Head of caudate nucleus (tissue), 42 donors: ENCODE data around the gene SSR4.
"Not testable (repeated sequence)": the region's sequence is repeated elsewhere in the genome, so short reads cannot be mapped to it uniquely, and the experiment has no call there.

Source experiments
- DNase-seq, 42 donors: peaks; one replicate each; pipeline versions ENCODE4 v3.0.0 to v3.0.0-alpha.2; 2020 to 2021; ENCODE audit warnings: mixed read lengths in 7 of 42
- intact Hi-C: fragments of 100-400 bp; cut with DNase I; formaldehyde crosslinking; loops from one replicate; pipeline ENCODE4 v1.15.0; 2022

SSR4 gene

DNA sequence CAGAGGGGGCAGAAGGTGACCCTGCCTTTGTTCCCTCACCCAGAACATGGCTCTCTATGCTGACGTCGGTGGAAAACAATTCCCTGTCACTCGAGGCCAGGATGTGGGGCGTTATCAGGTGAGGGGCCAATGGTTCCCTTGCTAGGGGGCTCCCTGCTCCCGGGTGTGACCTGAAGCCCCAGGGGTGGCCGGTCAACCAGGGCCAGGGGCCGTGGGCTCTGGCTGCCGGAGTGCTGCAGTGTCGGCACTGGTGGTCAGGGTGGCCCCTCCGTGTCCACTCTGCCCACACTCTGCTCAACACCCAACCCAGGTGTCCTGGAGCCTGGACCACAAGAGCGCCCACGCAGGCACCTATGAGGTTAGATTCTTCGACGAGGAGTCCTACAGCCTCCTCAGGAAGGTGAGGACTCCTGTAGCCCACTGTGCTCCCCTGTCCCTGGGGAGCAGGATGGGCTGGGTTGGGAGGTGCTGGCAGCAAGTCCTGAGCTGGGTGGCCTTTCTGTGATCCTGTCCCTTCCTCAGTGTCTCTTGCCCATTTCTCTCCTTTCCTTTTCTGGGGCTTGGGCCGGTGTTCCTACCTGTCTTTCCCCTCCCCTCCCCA is 3.0 kb downstream of the SSR4 start:
- intact Hi-C loops = no loop called here
- DNase-seq = no peak

DNA sequence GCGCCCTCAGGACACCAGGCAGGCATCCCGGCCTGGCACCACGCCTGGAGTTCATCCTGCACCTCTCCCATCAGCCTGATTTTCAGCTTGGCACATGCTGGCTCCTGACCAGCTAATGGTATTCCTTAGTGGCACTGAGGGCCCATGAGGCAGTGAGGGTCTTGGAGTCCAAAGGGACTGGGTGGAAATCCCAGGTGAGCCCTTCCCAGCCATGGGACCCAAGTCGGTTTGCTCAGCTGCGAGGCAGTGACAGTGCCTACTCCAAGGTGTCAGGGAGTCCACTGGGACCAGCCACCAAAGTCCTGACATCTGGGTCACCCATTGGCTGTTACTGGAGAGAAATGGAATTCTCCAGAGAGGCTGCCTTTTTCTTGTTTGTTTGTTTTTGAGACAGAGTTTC is 4.9 kb downstream of the SSR4 start:
- DNase-seq = no peak
- intact Hi-C loops = no loop called here

DNA sequence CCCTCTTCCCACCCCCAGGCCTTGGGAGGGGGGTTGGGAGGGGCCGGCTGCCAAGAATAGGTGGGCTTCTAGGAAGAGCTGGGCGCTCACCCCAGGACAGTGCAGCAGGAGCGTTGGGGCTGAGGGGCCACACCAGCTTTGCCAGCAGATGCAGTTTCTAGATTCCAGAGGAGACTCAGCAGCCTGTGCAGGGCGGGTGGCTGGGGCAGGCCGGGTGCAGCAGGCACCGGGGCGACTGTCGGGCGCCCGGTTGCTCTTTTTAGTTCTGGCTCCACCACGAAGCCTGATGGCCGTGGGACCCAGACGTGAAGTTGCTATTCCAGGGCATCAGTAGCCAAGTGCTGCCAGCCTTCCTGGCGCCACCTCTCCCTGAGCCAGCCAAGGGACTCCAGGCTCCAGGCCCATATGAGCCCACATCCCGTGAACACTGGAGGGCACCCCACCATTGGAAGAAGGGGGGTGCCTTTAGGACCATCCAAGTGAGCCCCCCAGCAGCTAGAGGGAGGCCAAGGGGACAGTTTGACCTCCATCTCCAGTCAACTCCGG is 5.8 kb downstream of the SSR4 start:
- peak in 5 of 42 donors; percentile 32 to 48 (median 41) for DNase-seq
- intact Hi-C loops = no loop called here

DNA sequence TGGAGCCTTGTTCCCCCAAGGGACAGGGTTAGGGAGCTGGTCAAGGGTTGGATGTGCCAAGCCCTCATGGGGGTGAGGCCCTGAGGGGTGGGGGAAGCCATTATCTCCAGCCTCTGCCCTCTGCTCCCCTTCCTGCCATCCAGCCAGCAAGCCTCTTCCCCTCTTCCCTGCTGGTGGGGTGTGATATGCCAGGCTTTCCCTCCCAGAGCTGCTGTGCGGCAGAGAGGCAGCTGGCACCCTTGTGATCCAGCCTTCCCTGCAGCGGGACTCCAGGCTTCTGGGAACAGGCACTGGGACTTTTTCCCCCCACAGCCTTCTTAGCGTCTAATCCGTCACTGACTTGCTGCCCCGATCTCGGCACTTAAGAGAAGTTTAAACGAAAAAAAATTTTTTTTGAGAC is 6.3 kb downstream of the SSR4 start:
- intact Hi-C loops = no loop called here

DNA sequence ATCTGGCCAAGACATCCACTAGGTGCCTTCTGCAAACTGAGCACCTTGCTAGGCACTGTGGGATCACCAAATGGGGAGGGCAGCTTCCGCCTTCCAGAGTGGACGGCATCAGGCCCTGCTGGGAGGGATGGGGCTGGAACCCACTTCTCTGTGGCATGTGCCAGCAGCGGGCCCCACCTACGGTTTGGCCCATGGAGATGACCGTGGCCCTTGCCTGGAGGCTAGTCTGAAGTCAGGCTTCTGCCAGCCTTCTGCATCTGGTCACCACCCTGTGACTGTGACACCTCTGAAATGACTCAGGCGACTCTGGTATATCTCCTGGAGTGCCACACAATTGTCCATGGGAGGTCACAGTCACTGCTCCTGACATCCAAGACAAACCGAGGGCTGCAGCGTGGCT is 7.2 kb downstream of the SSR4 start:
- no peak for DNase-seq
- intact Hi-C loops = no loop called here

More for the DNA sequence above, 6.3 kb downstream of the SSR4 start:
- no peak for DNase-seq

DNA sequence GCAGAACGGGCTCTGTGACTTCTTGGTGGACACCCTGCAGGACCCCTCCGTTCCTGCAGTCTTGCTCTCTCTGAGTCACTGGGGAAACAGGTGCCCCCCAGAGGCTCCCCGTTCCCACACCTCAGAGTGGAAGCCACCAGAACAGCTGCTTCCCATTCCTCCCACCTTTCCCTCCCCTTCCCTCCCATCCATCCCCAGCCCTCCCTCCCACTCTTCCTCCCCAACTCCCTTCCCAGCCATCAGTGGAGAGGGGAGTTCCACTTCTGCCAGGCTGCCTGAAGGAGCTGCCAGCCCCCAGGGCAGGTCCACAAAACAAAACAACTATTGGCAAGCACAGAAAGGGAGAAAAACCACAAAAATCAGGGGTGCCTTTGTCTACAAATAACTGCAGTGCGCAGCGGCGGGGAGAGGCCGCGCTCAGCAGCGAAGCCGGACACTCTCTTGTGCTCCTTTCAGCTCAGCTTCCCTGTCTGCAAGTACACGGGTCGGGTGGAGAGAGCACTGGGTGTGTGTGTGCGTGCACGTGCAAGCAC is 8.1 kb downstream of the SSR4 start:
- no peak for DNase-seq
- intact Hi-C loops = no loop called here

DNA sequence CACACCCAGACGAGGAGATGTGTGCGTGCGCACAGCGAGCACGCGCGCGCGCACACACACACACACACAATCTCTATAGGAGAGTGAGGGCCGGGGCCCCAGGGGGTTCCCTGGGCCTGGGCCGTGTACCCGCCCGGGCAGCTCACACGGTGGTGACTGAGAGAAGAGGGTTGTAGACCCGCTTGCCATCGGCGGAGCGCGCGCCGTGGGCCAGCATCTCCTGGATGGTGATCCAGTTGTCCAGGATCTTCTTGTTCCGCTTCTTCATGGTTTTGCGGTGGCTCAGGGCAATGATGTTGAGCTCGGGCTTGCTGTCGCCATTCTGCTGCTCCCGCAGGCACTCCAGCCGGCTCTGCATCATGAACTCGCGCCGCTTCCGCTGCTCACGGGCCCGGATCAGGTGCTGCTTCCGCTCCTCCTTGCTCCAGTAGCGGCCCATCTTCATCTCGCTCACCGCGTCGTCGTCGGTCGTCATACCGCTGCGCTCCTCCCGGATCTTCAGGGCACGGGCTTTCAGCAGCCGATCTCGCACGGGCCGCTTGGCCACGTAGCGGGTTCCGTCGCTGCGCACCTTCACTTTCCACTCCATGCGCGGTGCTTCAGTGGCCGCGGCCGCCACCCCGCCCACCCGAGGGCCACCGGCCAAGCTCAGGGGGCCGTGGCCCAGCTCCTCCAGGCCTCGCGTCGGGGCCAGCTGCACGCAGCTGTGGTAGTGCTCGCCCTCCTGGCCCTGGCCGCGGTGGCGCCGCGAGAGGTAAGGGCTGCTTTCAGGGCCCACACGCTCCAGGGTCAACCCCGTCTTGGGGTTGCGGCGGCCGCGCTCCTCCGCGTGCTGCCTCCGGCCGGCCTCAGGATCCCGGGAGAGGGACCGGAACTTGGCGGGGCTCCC is 9.0 kb downstream of the SSR4 start:
- intact Hi-C loops = no loop called here

DNA sequence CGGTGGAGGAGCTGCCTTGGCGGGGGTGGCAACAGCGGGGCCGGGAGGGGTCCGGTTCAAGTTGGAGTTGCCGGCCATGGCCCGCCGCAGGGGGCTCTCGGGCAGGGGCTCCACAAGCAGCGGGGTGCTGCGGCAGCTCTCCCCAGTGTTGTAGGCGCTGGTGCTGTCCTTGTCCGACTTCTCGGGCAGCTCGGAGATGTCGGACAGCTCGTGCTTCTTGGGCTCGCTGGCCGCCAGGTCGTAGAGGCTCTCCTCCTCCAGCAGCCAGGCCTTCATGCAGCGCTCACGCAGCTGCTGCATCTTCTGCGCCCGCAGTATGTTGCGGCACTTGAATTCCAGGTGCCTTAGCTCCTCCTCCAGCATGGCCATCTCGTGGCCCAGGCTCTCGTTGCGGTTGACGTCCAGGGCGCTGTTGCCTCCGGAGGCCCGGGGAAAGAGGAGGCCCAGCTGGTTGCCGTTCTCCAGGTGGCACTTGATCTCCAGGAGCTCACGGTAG is 9.7 kb downstream of the SSR4 start:
- DNase-seq = no peak
- intact Hi-C loops = no loop called here

More for the DNA sequence above, 9.0 kb downstream of the SSR4 start:
- DNase-seq = no peak

DNA sequence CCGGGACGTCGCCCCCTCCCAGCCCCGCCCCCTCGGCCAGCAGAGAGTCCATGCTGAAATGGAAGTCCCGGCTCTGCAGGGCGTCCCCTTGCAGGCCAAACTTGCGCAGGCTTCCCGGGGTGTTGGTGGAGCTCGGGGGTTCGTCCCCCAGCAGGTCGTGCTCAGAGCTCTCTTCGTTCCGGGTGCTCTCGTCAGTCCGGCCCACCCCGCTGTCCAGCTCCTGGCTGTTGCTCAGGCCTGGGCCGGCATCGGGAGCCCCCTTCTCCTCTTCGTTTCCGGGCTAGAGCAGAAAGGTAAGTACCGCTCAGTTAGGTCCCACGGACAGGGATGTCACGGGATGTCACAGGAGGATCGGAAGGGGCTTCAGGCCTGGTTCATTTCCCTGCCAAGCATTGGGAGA is 10.2 kb downstream of the SSR4 start:
- no peak for DNase-seq
- intact Hi-C loops = no loop called here

DNA sequence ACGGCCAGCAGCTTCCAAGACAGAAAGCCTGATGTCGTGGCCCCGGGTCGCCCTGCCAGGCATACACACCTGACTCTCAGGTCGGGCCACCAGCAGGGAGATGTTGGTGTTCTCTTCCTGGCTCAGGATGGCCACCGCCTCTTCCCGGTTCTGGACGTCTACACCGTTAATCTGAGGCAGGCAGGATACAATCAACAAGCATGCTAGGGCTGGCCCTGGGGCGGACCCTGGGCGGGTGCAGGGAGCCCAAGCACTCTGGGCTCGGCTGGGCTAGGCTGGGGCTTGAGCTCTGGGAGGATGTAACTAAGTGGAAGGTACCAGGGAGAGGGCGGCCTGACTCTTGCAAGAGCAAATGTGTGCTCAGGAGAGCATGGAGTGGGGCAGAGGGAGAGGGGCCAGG is 11.0 kb downstream of the SSR4 start:
- DNase-seq = no peak

DNA sequence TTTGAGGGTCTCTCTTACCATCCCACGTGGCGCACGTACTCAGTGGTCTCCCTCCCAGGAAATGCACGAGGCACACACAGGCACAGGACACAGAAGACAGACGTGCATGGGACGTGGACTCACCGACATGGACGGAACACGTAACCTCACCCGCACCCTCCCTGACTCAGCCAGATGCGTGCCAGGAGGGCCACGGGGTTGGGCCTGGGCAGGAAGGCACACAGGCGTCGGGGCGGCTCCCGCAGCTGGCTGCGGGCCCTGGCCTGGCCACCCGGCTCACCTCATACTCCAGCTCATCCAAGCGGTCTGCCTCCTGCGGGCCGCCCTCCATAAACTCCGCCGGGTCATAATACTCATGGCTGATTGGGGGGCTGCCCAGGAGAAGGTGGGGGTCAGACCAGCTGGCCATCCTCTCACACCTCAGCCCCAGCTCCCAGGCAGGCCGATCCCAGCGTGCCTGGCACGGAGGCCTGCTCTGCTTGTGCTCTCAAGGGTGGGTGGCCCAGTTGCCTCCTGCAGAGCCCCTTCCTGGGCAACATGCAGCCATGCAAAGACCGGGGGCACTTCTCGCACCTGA is 12.6 kb downstream of the SSR4 start:
- DNase-seq = no peak
- intact Hi-C loops = no loop called here

More for the DNA sequence above, 11.0 kb downstream of the SSR4 start:
- intact Hi-C loops = no loop called here

DNA sequence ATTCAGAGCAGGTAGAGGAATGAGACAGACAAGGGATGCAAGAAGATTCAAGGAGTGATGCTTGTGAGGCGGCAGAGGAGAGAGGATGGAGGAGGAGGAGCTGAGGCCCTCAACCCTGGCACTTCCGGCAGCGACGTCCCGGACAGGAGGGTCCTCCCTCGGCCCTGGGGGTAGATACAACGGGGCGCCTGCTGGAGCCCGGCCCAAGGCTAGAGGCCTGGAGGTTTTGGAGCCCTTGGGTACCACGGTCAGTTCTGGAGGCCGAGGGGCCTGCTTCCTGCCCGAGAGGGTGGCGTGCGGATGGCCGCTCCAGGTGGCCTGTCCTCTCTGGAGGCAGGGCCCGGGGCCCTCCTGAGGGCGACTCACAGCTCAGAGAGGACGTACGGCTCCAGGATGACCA is 13.5 kb downstream of the SSR4 start:
- DNase-seq = no peak
- intact Hi-C loops = no loop called here

DNA sequence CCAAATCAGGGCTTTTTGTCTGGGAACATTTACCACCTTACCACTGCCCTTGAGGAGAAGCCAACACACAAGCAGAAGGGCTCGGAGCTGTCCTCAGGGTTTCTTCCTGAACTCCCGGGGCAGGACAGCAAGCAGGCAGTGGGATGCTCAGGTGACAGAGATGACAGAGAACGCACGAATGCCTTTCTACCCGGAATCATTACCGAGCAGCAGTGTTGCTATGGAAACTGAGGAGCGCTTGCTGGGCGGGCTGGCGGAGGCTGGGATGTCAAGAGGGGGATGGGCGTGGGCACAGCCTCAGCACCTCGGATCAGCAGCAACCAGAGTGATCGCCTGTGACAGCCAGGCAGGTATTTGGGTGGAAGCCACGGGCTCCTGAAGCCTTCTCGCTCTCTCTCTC is 17.8 kb downstream of the SSR4 start:
- DNase-seq = peak in 40 of 42 donors; percentile 18 to 87 (median 64)
- intact Hi-C loops = no loop called here

DNA sequence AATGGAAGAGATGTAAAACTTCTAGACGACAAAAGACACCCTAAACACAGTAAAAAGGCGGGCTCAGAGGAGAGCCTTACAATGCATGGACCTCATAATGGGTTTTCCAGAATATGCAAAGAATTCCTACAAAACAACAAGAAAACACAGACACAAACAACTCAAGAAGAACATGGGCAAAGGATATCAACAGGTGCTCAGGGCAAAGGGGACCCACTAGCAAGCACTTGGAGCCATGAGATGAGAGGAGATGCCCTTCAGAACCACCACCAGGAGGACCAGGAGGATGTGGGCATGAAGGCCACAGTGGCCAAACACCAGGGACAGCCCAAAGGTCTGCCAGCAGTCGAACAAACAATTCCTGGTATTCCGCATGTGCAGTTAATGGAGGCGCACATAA is 18.7 kb downstream of the SSR4 start:
- intact Hi-C loops = no loop called here
- no peak for DNase-seq

DNA sequence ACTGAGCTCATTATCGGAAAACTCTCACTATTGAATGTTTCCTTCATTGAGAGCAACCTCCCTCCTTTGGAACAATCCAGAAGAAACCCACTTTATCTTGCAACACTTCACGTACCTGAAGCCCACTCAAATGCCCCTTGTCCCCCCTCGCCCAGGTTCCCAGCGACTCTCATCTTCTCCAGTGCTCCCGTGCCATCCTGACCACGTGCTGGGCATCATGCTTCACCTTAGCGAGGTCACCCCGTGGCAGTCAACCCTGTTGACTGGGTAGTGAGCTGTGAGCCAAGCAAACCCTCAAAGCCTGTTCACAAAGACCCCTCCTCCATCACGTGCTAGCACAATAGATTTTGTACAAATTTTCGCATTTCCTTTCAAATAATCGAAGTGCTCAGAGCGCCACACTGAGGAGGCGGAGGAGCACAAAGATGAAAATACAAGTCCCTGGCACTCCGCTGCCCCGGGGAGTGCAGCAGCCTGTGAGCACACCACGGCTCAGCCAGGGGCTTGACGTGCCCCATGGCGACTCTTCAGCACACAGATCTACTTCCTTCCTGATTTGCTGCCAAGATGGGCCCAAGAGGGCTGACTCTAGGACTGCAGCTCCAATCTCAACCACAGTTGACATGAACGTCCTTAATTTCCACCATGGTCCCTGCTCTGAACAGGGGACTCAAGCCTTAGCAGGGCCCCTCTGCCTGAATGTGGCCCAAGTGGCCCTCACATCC is 20.3 kb downstream of the SSR4 start:
- intact Hi-C loops = no loop called here
- DNase-seq = no peak

DNA sequence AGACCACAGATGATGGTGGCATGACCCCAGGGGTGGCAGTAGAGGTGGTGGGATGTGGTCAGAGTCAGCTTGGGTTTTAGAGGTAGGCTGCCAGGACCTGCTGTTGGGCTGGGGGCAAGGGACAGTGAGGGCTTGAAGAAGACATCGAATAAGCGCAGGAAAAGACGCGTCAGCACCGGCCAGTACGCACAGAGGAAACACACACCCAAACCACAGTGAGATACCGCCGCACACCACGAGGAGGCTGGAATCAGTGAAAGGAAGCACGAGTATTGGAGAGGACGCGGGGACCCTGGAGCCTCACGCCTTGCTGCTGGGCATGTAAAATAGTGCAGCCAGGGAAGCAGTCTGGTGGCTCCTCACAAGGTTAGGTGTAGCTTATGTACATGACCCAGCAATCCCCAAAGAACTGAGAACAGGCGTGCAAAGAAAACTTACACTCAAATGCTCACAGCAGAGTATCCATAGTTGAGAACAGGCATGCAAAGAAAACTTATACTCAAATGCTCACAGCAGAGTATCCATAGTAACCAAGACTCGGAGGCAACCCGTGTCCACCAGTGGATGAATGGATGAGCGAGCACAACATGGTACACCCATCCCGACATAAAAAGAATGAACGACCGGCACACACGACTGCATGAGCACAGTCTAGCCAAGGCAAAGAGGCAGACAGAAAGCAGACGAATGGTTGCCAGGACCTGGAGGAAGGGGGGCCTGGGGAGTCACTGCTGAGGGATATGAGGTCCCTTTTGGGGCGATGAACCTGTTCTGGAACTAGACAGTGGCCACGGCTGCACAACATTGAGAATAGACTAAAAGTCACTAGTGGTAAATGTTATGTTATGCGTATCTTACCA is 22.6 kb downstream of the SSR4 start:
- intact Hi-C loops = no loop called here
- DNase-seq = no peak

DNA sequence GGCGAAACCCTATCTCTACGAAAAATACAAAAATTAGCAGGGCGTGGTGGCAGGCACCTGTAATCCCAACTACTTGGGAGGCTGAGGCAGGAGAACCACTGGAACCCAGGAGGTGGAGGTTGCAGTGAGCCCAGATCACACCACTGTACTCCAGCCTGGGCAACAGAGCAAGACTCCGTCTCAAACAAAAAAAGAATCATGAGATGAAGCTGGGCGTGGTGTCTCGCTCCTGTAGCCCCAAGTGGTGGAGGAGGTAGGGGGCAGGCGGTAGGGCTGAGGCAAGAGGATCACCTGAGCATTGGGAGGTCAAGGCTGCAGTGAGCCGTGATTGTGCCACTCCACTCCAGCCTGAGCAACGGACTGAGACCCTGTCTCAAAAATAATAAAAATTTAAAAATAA is 23.6 kb downstream of the SSR4 start:
- DNase-seq, intact Hi-C loops: not testable (repeated sequence)
